NCI-H2107 treated with DMSO at 0.1 percent for 48 hours (cell line): Measurements from ENCODE around the gene UBE2C.
"Not testable (repeated sequence)": the region's sequence is repeated elsewhere in the genome, so short reads cannot be mapped to it uniquely, and the experiment has no call there.

Experiments used
- DNase-seq: peaks from one replicate; lab custom pipeline; 2025; ENCODE audit not compliant: unreplicated experiment; lab: John Stamatoyannopoulos, UW

Gene UBE2C

DNA sequence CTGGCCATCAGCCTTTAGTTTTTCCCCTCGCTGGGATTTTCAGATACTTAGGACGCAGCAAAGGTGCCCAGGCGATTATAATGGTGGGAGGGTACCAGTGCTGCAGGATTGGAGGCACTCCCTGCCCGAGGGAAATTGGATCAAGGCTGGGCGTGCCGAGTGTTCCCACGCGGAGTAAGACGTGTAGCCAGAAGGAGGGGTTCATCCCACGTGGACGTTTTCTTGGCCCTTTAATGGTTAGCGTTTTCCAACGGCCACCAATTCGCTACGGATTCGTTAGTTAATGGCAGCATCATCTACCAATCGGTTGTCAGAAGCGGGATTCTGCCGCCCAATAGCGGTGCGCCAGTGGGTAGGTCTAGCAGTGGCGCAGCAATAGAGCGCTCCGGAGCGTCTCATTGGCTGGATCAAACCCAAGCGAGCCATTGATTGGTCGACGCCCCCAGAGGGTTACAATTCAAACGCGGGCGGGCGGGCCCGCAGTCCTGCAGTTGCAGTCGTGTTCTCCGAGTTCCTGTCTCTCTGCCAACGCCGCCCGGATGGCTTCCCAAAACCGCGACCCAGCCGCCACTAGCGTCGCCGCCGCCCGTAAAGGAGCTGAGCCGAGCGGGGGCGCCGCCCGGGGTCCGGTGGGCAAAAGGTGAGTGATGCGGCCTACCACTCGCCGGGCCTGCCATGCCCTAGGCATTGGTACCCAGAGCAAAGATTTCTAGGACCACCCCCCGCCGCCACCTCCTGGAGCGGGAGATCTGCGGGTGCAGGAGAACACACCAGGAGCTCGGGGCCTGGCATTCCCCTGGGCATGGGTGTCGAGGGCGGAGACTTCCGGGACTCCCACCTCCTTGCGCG is at the start of gene UBE2C:
UBE2C (plus strand) TSS at position 488 of the 849 bp plus-strand sequence; CDS start at position 540, 52 bp downstream.
- peak; percentile 94 for DNase-seq

DNA sequence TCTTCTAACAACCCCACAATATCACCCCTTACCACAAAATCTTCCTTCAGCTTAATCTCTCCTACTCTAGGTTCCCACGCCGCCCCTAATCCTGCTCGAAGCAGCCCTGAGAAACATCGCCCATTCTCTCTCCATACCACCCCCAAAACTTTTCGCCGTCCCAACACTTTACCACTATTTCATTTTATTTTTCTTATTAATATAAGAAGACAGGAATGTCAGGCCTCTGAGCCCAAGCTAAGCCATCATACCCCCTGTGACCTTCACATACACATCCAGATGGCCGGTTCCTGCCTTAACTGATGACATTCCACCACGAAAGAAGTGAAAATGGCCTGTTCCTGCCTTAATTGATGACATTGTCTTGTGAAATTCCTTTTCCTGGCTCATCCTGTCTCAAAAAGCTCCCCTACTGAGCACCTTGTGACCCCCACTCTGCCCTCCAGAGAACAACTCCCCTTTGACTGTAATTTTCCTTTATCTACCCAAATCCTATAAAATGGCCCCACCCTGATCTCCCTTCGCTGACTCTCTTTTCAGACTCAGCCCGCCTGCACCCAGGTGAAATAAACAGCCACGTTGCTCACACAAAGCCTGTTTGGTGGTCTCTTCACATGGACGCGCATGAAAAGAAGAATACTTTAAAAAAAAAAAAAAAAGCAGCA is 47.7 kb upstream of the UBE2C start:
- not testable (repeated sequence) for DNase-seq

DNA sequence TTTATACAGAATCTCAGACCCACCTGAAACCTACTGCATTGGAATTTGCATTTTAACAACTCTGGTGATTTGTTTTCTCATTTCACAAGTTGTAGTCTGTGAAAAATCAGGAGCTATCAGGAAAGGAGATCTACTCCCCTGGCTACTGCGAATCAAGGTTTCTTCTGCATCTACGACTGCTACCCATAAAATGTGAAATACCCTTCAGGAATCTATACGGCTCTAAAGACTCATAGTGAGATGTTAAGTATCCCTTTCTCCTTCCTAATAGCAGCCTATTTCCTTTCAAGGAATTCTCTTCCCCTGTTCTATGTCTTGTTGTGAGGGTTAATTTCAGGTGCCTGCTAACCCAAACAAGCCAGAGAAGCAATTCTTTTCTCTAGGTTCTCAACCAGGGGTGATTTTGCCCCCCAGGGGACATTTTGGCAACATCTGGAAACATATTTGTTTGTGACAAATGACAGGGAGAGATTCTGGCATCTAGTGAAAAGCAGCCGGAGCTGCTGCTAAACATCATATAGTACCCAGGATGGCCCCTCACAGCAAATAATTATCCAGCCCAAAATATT is 47.1 kb upstream of the UBE2C start:
- no peak for DNase-seq

DNA sequence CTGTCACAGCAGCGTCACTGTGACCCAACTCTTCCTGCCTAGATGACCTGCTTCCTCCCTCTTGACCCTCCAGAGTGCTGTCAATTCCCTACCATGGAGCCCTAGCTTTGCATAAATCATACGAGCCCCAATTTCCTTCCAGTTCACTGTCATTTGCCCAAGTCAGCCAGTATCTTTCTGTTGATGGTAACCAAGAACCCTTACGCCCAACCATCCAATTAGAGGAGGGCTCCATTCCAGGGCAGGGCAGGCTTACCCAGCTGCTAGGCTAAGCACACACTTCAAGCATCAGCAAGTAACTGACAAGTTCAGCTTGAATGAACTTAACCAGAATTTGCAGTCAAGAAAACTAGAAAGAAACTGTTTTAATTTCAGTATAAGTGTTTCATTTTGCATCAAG is 46.5 kb upstream of the UBE2C start:
- no peak for DNase-seq

- DNase-seq, result no peak
These were observed 44.0 kb upstream of the UBE2C start for GRCh38 chr20:45768479-45768878.

DNA sequence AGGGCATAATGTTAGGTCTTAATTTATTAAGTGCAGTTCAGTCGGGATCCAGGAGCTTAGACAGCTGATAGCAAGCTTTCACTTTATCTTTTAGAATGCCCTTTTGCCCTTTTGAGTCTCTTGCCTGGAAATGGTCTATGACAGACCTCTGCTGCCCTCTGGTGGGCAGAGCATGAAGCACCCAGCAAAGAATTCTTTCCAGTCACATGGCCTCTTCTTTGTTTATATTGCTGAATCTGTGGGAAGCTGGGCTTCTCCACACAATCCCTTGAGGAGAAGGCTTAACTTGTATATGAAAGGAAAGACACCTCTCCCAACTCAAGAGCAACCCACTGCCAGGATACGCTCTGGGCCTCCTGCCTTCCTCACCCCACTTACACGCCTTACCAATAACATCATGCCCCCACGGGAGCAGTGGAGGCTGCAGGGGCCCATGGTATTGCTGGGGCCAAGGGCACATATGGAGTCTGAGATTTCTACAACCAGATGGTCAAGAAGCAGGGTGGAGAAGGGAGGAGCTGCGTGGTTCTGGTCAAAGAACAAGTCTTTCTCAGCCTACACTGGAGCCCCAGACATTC is 41.2 kb upstream of the UBE2C start:
- DNase-seq, result peak; percentile 51

GRCh38 chr20:45772693-45773092 is 39.8 kb upstream of the UBE2C start:
- DNase-seq, result no peak

DNA sequence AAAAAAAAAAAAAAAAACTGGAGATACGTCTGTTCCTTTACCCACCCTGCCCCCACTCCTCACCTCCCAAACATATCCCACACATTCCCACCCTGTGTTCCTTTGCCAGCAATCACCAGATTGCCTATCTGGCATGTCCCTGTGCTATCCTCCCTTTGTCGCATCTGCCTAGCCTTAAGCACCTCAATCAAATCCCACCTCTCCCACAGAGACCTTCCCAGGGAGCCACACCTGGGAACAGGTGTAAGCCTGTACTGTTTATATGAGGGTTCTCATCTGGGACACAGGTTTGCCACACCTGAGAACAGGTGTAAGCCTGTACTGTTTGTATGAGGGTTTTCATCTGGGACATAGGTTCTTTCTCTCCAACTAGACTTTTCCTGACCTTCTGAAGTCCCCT is 37.5 kb upstream of the UBE2C start:
- DNase-seq, result no peak

GRCh38 chr20:45775411-45775810 is 37.0 kb upstream of the UBE2C start:
- DNase-seq, result no peak

- DNase-seq, result no peak
These were observed 35.5 kb upstream of the UBE2C start for GRCh38 chr20:45776931-45777330.

DNA sequence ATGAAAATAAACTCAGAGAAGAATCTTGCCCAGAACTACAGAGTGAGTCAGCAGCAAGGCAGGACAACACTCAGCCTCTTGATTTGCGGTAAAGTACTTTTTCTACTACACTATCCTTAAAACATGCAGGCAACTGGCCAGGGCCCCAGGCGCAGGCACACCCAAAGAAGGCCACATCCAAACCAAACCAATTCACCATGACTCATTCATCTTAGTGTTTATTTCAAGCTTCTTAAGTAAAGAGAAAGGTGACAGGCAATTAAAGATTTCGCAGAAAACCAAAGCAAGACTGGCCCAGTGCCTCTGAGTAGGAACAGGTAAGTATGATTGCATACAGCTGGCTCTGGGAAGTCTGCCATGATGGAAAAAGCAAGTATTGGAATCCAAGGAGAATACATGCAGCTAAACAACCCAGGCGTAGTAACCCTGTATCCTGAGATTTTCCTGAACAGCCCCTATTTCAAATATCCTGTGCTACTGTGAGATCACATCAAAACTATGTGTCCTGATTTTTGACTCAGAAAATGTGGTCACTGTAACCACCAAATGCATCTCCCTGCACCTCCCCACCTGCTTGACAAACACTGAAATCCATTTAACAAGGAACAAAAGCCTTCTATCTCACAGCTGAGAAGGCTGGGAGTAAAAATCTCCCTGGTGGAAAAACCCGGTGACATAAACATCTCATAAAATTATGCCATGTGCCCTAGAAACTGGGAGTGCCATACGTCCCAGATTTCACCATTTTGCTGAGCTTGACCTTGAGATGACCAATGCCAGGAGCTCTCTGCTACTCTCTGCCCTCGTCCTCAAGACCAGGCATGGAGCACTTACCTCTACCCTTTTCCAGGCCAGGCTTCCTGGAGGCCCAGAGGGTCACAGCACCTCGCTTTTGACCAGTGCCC is 33.2 kb upstream of the UBE2C start:
- no peak for DNase-seq

GRCh38 chr20:45780159-45780558 is 32.3 kb upstream of the UBE2C start:
- DNase-seq, result no peak

GRCh38 chr20:45781391-45781931 is 31.0 kb upstream of the UBE2C start:
- DNase-seq, result no peak

GRCh38 chr20:45782890-45783289 is 29.6 kb upstream of the UBE2C start:
- no peak for DNase-seq

DNA sequence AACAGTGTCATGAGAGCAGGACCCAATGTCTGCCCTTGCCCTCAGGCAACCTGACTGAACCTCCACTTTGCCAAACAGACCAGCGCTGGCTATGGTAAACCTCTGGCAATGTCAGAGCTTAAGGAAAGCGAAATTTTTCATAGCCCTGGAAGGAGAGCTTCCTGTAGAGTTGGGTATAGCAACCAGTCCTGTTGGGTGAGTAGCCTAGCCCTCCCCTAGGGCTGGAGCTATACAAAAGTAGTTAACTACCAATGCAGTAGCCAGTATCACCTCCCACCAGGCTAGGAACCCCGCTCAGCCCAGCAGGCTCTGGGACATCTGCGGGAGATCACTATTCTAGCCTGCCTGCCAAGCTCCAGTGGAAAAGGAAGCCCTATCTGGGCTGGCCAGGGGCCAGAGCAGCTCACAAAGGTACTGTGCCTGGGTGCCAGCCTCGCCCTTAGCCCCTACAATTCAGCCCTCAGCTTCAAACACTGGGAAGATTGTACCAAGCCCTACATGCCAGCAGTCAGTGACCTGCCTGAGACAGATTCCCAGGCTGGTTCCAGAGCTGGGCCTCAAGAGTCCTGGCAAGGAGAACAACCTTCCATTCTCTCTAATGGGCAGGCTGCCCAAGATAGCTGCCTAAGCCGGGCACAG is 28.7 kb upstream of the UBE2C start:
- DNase-seq, result no peak

DNA sequence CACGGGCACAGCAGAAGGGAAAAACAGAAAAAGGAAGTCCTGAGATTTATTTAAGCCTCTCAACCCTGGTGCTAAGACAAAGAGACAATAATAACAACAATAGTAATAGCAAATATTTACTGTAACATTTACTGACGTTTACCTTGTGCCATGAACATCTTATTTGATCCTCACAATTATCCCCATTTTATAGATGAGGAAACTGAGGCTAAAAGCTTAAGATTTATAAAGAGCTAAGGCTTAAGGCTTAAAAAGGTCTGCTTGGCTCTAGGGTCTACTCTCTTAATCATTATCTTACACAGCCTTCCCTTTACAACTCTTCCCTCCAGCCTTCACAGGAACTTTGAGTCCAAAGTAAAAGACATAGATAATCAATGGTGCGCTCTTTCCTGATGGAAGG is 24.1 kb upstream of the UBE2C start:
- no peak for DNase-seq

DNA sequence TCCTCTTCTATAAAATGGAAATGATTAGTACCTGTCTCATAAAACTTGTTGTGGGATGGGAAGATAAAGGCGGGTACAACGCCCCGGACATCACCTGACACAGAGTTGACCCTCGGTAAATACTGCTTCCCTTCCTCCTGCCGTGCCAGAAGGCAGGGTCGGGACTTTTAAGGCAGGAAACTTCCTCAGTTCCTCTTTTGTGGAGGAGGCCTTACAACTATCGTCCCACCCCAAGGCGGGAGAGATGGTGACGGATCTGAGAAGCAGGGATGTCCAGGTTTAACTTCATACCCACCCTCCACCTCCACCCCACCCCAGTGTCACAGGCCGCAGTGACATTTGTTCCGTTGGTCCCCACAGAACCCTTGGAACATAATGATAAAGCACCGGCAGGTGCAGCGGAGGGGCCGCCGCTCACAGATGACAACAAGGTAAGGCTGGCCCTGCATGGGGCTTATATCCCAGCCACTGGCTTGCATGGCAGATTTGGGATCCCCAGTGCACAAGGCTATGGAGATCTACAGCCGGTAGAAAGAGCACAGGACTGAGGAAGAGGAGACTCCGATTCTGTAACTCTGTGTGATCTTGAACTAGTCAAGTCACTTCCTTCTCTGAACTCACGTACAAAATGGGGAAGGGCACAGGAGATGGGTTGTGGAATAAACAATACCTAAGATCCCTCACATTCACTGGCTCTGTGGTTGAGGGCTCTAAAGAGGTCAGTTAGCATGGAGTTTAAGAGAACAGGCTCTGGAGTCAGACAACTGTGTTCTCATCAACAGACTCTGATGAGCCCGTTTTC is 19.9 kb upstream of the UBE2C start:
- DNase-seq, result no peak

DNA sequence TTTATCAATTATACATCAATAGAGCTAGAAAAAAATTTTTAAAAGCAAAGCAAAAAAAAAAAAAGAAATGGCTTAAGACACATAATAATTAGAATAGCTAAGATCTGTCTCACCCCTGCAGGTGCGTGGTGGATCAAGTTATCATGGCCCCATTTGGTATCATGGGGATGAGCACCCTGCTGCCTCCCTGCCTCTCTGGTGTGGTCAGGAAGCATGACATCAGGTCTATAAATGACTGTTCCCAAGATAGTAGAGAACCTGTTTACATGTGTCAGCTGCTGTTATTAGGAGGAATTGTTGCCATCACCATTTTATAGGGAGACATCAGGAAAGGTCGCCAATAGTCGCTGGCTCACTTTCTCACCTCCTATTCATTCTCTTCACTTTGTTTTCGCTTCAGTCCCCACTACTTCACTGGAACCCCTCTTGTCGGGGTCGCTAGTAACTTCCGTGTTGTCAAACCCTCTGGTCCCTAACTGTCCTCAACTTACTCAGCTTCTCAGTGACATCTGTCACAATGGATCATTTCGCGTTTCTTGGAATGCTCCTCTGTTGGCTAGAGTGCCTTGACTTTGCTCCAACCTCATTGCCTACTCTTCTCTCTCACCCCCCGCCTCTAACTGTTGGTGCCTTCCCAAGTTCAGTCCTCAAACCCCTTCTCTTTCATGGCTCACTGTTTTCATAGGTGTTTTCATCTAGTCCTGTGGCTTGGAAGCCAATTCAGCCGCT is 15.9 kb upstream of the UBE2C start:
- DNase-seq, result no peak
